GM21576 (cell line): ENCODE measurements around the gene ETF1.
"Not testable (repeated sequence)": the region's sequence is repeated elsewhere in the genome, so short reads cannot be mapped to it uniquely, and the experiment has no call there.

Experiments used
- ATAC-seq: cut with Tn5 transposase; IDR thresholded peaks from one replicate; pipeline ENCODE4 v1.9.1; 2021; ENCODE audit warnings: mild to moderate bottlenecking, moderate library complexity; ENCODE audit not compliant: unreplicated experiment

The ETF1 gene

GRCh38 chr5:138529812-138530211 is 13.2 kb downstream of the ETF1 start:
- no peak for ATAC-seq

DNA sequence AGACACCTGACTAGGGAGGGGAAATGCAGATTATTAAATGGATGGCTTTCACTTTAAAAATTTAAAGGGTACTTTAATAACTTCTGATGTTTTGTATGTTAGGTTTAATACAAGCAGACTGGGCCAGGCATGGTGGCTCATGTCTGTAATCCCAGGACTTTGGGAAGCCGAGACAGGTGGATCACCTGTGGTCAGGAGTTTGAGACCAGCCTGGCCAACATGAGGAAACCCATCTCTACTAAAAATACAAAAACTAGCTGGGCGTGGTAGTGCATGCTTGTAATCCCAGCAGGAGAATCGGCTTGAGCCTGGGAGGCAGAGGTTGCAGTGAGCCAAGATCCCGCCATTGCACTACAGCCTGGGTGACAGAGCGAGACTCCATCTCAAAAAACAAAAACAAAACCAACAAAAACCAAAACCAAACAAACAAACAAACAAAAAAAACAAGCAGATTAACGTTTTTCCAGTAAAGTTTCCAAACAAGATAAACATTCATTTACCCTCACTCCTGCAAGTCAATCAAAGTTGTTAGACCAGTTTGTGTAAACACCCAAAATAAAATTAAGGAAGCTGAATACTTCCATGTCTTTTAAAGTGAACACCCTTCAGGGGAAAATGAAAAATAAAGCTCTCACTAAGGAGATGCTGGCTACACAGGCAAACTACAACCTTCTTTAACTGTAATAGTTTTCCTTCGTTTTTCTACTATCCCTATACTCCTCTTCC is 14.1 kb downstream of the ETF1 start:
- ATAC-seq: no peak

DNA sequence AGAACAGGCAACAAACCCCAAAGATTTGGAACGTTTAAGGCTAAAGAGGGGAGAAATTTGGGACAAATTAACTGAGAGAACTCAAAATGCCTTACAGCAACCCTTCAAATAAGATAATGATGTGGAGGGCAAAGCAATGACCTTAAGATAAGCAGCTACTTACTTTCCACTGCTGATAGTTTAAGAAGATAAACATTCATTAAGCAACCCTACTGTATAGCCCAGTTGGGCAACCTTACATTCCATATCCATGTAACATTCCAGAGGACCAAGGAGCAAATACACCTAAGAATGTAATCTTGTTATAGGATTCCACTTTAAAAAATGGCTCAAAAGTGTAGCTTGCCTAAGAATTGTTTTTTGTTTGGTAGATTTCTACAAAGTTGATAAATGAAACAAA is 14.8 kb downstream of the ETF1 start:
- ATAC-seq: no peak

- no peak for ATAC-seq
Observed at GRCh38 chr5:138527170-138527569, 15.9 kb downstream of the ETF1 start.

GRCh38 chr5:138523406-138523805 is 19.6 kb downstream of the ETF1 start:
- ATAC-seq: no peak

- ATAC-seq: no peak
Observed at GRCh38 chr5:138520971-138521370, 22.1 kb downstream of the ETF1 start.

GRCh38 chr5:138517437-138517836 is 25.6 kb downstream of the ETF1 start:
- no peak for ATAC-seq

DNA sequence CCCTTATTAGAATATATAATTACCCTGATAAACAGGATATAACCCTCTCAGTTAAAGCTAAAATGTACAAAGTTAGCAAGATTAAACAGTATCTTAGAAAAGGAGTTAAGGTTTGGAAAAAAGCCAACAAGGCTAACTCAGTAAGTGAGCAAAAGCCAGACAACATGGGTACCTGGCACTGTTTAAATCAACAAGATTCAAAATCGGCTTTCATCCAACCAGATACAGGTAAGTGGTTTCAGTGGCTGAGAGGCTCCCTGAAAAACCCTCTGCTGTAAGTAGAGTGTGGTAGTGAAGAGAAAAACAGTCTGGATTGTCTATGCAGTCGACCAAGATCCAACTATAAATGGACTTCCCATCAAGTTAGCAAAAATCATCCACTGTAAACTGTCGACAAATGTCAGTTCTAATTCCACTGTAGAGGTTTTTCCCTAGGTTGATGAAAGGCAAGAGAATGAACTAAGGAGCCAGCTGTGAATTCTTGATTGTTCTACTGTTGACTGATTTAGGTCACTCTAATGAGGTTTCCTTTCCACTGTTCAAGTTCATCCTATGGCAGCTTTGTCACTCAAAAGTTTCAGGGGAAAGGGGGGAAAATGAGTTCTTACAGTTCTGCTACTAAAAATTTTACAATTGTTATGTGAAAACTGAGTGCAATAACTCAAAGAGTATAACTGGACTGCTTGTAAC is 27.3 kb downstream of the ETF1 start:
- ATAC-seq: no peak

GRCh38 chr5:138514021-138514420 is 29.0 kb downstream of the ETF1 start:
- ATAC-seq: no peak

DNA sequence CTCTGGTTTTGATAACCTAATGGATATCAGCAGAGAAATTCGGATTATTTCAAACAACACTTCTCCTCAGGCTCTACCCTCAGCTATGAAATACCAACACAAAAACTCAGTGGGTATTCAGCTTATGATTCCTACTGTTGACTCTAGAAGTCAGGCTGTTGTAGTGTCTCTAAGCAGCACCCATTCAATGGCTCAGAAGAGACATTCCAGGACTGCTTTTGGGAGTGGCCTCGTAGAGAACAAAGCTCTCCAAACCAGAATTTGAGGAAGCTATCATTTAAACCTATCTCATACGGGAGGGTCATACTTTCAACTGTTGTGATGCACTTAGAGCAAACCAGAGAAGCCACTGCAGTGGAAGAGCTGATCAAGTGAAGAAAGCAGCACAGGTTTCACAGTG is 34.1 kb downstream of the ETF1 start:
- no peak for ATAC-seq

DNA sequence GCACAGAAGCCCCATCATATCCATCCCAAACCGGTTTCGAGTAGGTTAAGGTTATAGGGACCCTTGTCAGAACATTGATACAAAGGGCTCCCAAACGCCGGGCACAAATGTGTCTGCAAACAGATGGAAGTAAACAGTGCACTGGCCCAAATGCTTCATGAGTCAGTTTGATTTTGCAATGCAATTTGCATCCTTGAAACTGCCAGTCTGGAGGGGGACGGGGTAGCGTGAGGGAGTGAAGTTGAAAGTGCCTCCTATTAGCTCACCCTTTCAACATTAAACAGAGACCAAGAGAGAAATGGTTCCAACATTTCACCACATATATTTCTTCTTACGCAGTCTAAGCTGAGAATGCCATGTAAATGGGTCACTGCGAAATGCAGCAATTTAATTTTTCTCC is 35.6 kb downstream of the ETF1 start:
- ATAC-seq: not testable (repeated sequence)

DNA sequence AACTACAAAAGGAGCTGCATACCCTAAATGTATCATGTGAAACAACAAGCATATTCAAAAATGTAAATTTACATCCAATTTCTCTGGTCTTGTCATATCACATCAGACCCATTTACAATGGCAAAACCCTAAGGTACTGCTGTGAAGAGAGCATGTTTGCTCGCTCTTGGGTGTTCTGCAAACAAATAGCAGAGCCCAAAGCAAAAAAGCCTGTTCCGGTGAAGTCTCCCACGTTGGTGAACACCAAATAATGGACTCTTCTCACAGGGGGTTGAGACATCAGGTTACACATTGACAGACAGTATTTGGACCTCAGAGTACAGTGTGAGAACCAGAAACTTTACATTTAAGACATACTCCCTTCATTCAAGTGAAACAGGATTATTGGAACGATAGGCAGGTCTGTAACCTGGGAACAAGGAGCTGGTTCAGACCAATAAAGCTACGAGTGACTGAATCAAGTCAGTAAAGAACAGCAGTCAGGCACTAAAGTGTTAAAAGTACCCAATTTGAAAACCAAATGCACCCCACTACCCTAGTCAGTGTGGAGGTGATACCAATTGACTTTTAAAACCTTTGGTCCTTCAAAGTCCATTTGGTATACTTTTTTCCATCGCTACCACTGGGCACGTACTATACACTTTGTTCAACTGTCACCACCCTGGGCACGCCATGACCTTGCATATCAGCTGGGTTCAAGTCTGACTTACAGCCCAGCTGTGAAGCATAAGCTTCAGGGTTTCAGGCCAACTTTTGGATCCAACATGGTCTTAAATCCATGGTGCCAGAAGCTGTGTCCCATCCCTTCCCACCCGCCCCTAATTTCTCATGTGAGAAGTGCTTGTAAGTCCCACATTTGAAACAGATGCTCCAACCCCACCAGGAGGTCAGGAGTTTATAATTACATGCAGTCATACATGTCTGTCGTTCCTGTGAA is 36.4 kb downstream of the ETF1 start:
- no peak for ATAC-seq

- ATAC-seq: no peak
Observed at GRCh38 chr5:138504799-138505198, 38.2 kb downstream of the ETF1 start.

DNA sequence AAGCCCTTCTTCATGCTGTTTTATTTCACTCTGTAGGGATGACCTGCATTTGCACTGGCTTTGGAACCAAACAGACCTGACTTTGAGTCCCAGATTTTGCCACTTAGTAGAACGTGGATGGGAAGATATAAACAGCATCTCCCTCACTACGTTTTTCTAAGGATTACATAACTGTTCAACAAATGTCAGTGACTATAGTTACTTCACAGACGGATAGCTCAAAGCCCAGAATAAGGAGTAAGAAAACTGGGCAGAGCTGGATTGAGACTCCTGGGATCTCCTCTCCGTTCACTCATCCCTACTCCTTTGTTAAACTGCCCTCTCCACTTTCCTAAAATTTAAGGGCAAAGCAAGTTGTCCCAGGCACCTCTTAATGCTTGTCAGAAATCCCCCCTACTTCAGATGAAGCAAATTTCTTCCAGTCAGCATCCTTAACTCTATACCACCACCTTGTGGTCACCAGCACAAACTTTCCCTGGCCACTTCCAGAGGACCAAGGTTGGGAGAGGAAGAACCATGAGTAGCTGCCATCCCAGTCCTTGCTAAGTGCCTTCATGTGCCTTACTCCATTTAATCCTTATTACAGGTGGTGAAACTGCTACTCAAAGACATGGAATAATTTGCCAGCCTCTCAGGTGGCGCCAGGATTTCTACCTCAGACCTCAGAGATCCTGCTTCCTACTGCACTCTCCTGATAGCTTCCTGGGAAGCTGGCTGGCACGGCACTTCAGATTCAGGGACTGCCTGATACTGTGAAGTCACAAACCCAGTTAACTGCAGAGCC is 39.4 kb downstream of the ETF1 start:
- peak; percentile 56 for ATAC-seq

DNA sequence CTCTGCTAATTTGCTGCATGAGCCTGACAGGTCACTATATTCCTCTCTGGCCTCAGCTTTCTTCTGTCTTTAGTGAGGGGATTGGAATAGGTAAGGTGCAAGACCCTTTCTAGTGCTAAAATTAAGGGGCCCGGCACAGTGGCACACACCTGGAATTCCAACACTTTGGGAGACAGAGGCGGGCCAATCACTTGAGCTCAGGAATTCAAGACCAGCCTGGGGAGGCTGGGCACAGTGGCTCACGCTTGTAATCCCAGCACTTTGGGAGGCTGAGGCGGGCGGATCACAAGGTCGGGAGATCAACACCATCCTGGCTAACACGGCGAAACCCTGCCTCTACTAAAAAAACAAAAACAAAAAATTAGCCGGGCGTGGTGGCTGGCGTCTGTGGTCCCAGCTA is 40.5 kb downstream of the ETF1 start:
- no peak for ATAC-seq

DNA sequence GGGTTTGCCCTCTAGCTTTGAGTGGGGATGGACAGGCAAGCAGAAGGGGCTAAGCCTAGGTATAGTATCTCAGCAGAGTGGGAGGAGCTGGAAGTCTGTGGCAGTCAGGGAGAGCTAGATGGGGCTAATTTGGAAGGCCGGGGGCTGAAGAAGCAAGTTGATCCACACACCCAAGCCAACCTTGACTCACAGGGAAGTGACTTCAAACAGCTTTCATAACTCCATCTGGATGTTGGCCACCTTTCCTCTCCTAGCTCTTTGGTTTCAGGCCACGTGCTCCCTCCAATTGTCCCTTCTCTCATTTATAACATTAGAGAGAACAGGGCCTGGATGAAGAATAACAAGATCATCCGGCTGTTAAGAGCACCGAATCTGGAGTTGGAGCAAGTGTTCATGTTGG is 40.9 kb downstream of the ETF1 start:
- no peak for ATAC-seq

DNA sequence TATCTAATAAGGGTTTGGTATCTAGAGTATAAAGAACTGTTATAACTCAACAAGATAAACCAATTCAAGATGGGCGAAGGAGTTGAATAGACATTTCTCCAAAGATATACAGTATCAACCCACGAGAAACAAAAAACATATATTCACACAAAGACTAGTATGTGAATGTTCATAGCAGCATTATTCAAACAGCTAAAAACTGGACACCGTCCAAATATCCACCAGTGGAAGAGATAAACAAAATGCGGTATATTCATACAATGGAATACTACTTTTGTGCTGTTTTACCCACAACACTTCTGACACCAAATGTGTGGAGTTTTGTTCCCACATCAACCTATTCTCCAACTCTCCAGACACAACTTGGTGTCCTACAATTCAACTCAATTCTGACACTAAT is 44.7 kb downstream of the ETF1 start:
- no peak for ATAC-seq

GRCh38 chr5:138495351-138495750 is 47.7 kb downstream of the ETF1 start:
- ATAC-seq: no peak

GRCh38 chr5:138492560-138493045 is 50.4 kb downstream of the ETF1 start:
- no peak for ATAC-seq

DNA sequence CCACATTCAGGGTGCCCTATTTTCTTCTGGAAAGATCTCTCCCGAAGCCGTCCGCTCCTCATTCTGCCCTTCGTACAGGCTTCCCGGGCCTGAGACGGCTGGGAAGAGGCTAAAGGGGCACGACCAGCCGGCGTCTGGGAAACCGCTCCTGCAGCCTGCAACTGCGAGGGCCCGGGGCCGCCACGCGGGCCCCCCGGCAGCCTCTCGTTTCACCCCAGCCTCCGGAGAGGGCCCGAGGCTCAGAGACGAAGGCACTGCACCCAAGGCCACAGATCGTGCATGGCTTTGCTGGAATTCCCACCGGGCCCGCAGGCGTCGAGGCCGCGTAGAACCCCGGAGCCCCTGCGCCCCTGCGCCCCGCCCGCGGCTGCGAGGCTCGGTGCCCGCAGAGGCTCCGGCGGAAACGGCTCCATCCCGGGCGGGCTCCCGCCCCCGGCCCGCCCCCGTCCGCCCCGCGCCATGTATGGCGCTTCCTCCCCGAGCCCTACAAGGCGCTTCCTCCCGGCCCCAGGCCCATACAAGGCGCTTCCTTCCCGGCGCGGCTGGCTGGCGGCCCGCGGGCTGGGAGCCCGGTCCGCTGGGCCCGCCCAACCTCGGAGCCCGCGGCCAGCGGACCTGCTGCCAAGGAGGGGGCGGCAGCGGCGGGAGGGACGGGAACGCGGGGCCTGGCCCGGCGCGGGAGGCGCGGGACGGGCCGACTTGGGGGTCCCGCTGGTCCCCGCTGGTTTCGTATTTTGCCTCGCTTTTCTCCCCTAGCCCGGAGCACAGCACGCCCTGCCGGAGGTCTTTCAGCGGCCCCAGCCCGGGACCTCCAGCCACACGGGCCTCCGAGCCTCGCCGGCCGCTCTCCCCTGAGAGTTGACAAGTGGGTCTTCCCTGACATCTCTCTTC is 51.1 kb downstream of the ETF1 start:
- ATAC-seq: peak; percentile 98
